MV-4-11 (cell line): ENCODE results near the gene GSTO1.
A peak's percentile ranks its signal among the peaks of the same experiment; 100 is the strongest.

Source experiments
- DNase-seq: peaks from one replicate; lab custom pipeline; 2025; lab: John Stamatoyannopoulos, UW

GSTO1 gene

GRCh38 chr10:104251443-104251842 lies 3.2 kb upstream of the GSTO1 start:
- DNase-seq: no peak

GRCh38 chr10:104252368-104252767 lies 2.3 kb upstream of the GSTO1 start:
- no peak for DNase-seq

- DNase-seq: no peak
These were observed 1.6 kb upstream of the GSTO1 start for GRCh38 chr10:104253106-104253505.

- DNase-seq: no peak
These were observed 884 bp upstream of the GSTO1 start for GRCh38 chr10:104253606-104254410.

- DNase-seq: peak; percentile 79
These were observed 754 bp downstream of the GSTO1 start for GRCh38 chr10:104255311-104255981.

GRCh38 chr10:104256335-104256961 lies 1.8 kb downstream of the GSTO1 start:
- no peak for DNase-seq

- DNase-seq: no peak
These were observed 2.5 kb downstream of the GSTO1 start for GRCh38 chr10:104257235-104257634.

GRCh38 chr10:104258209-104258608 lies 3.5 kb downstream of the GSTO1 start:
- no peak for DNase-seq

GRCh38 chr10:104259456-104259855 lies 4.8 kb downstream of the GSTO1 start:
- DNase-seq: no peak

- DNase-seq: no peak
These were observed 5.5 kb downstream of the GSTO1 start for GRCh38 chr10:104259999-104260774.

- DNase-seq: peak; percentile 52
These were observed 6.1 kb downstream of the GSTO1 start for GRCh38 chr10:104260775-104261115.

- DNase-seq: no peak
These were observed 7.4 kb downstream of the GSTO1 start for GRCh38 chr10:104262055-104262454.

- DNase-seq: no peak
These were observed 10.1 kb downstream of the GSTO1 start for GRCh38 chr10:104264783-104265182.

GRCh38 chr10:104267721-104268404 lies 13.2 kb downstream of the GSTO1 start:
- DNase-seq: peak; percentile 14

- no peak for DNase-seq
These were observed 13.7 kb downstream of the GSTO1 start for GRCh38 chr10:104268405-104268712.

- DNase-seq: peak; percentile 99
These were observed 14.3 kb downstream of the GSTO1 start, which contains the start of gene GSTO2 for GRCh38 chr10:104268713-104269645. GSTO2 (plus strand) TSS chr10:104269184; CDS start chr10:104274916, 5,732 bp downstream.

GRCh38 chr10:104273286-104273685 lies 18.6 kb downstream of the GSTO1 start:
- DNase-seq: no peak

GRCh38 chr10:104273899-104274575 lies 19.3 kb downstream of the GSTO1 start:
- no peak for DNase-seq

- no peak for DNase-seq
These were observed 20.4 kb downstream of the GSTO1 start for GRCh38 chr10:104274762-104275721.
